ENCODE measurements around the gene FILIP1L.

- TF ChIP-seq POLR2A (IDR thresholded peaks at IDR 0.05) (no peak), CTCF (IDR thresholded peaks at IDR 0.05) (no peak), POLR2AphosphoS5 (IDR thresholded peaks at IDR 0.05) (no peak)
Measured at GRCh38 chr3:100088735-100089368, 25.4 kb downstream of the FILIP1L start.

Data from breast epithelium (tissue), 3 donors.